K562 (cell line): ENCODE results near the gene GP1BB. TPM values are rescaled to one million over a fixed set of nuclear protein-coding genes. Genes with fewer than 3 reads are reported as not detected.
A peak's percentile ranks its signal among the peaks of the same experiment; 100 is the strongest.

Source experiments
- ARNT ChIP-seq, 2 experiments: fragments of 450-650 bp; IDR thresholded peaks; 2 replicates each; pipeline ENCODE4 v1.6.1; 2016; ENCODE audit warnings: mild to moderate bottlenecking in 1 of 2
- BHLHE40 ChIP-seq: IDR thresholded peaks from 2 replicates; pipeline ENCODE4 v1.6.1; 2011; ENCODE audit warnings: low read length, improper control_type of control experiment
- HDAC6 ChIP-seq: IDR thresholded peaks from 2 replicates; pipeline ENCODE4 v1.6.1; 2012; ENCODE audit warnings: low read depth, mild to moderate bottlenecking, control low read depth, inconsistent platforms, low read length, moderate library complexity
- KLF16 ChIP-seq: IDR thresholded peaks from 2 replicates; pipeline ENCODE4 v1.6.1; 2016; ENCODE audit warnings: antibody characterized with exemption
- MAX ChIP-seq: sonication (generic); formaldehyde crosslinking; IDR thresholded peaks from 2 replicates; pipeline ENCODE4 v1.9.0; 2022; ENCODE audit warnings: mild to moderate bottlenecking, missing genetic modification reagents
- MTA3 ChIP-seq: fragments of 450-650 bp; formaldehyde crosslinking; IDR thresholded peaks from 2 replicates; pipeline ENCODE4 v1.6.1; 2017; ENCODE audit warnings: mild to moderate bottlenecking, borderline replicate concordance
- NFXL1 ChIP-seq: fragments of 450-650 bp; formaldehyde crosslinking; IDR thresholded peaks from 2 replicates; pipeline ENCODE4 v1.4.0; 2021; ENCODE audit warnings: mild to moderate bottlenecking
- PCBP1 ChIP-seq: fragments of 200-400 bp; formaldehyde crosslinking; IDR thresholded peaks from 2 replicates; pipeline ENCODE4 v1.6.1; 2018; ENCODE audit warnings: mild to moderate bottlenecking, low read depth, low read length; ENCODE audit not compliant: poor library complexity, severe bottlenecking
- SETDB1 ChIP-seq: IDR thresholded peaks from one replicate; pipeline ENCODE4 v1.6.1; 2012; ENCODE audit warnings: low read length, control low read depth, inconsistent platforms
- SMAD4 ChIP-seq: fragments of 250-450 bp; sonication (Bioruptor Pico); conservative IDR thresholded peaks from 2 replicates; pipeline ENCODE4 v1.8.0; 2021; ENCODE audit warnings: inconsistent platforms, mild to moderate bottlenecking, moderate library complexity
- ZNF175 ChIP-seq: fragments of 200-800 bp; sonication (Bioruptor generic); IDR thresholded peaks from 2 replicates; pipeline ENCODE4 v1.6.1; 2016; ENCODE audit warnings: low read depth, mild to moderate bottlenecking, missing genetic modification characterization, missing compliant biosample characterization
- ZNF280A ChIP-seq: fragments of 450-650 bp; IDR thresholded peaks from 2 replicates; pipeline ENCODE4 v1.6.1; 2018; ENCODE audit warnings: mild to moderate bottlenecking, low read depth; ENCODE audit not compliant: partially characterized antibody
- ZNF282 ChIP-seq: sonication (generic); formaldehyde crosslinking; IDR thresholded peaks from 2 replicates; pipeline ENCODE4 v1.8.1; 2023; ENCODE audit warnings: missing genetic modification reagents
- ZNF324 ChIP-seq: fragments of 250-450 bp; sonication (Bioruptor Pico); IDR thresholded peaks from 2 replicates; pipeline ENCODE4 v1.4.0; 2020; ENCODE audit warnings: mild to moderate bottlenecking
- ZNF354B ChIP-seq: fragments of 250-450 bp; sonication (Bioruptor Pico); IDR thresholded peaks from 2 replicates; pipeline ENCODE4 v1.4.0; 2020
- ZNF592 ChIP-seq: fragments of 450-650 bp; IDR thresholded peaks from 2 replicates; pipeline ENCODE4 v1.6.1; 2017; ENCODE audit warnings: antibody characterized with exemption, mild to moderate bottlenecking
- ZNF830 ChIP-seq: fragments of 250-450 bp; sonication (Bioruptor Pico); IDR thresholded peaks from 2 replicates; pipeline ENCODE4 v1.5.0; 2021; ENCODE audit warnings: mild to moderate bottlenecking
- polyA plus RNA-seq, 8 experiments: library from polyadenylated mRNA; depleted of rRNA in 4 of 8; stranded (reverse) in 5 of 8; unstranded in 3 of 8; fragments of >200 nt; fragmentation: Nextera tagmentation in 2 of 8; fragmentation: Illumina TruSeq in 1 of 8; extraction: Ambion mirVana in 2 of 8; extraction: Trizol in 1 of 8; gene quantifications; 2 replicates each; pipeline versions ENCODE4 v1.2.1 to v1.2.3, GENCODE V29; 2011 to 2014; ENCODE audit warnings: inconsistent platforms in 1 of 8, missing spikeins in 1 of 8
- total RNA-seq, 7 experiments: library from RNA; depleted of rRNA in 6 of 7; stranded (reverse); fragments of >200 nt in 6 of 7; fragmentation: Illumina TruSeq in 2 of 7; extraction: Trizol in 2 of 7; gene quantifications; 2 replicates each; pipeline versions ENCODE4 v1.2.1 to v1.2.3, GENCODE V29; 2011 to 2021; ENCODE audit warnings: low replicate concordance in 1 of 7
- TF ChIP-seq, protein P1 (sequence below): fragments of 250-450 bp; sonication (Bioruptor Pico); IDR thresholded peaks from 2 replicates; pipeline ENCODE4 v1.4.0; 2020; ENCODE audit warnings: borderline replicate concordance

GP1BB gene
- total and polyA plus RNA-seq, 9 of the 15 experiments (the other 6 are each of a cell fraction or from before 2014, with no cell fraction given): 0.69 to 162 (median 2.8) TPM

- TF ChIP-seq ZNF592: no peak
- no peak for TF ChIP-seq MAX (CRISPR knock-in tag)
- TF ChIP-seq, protein P1, sequence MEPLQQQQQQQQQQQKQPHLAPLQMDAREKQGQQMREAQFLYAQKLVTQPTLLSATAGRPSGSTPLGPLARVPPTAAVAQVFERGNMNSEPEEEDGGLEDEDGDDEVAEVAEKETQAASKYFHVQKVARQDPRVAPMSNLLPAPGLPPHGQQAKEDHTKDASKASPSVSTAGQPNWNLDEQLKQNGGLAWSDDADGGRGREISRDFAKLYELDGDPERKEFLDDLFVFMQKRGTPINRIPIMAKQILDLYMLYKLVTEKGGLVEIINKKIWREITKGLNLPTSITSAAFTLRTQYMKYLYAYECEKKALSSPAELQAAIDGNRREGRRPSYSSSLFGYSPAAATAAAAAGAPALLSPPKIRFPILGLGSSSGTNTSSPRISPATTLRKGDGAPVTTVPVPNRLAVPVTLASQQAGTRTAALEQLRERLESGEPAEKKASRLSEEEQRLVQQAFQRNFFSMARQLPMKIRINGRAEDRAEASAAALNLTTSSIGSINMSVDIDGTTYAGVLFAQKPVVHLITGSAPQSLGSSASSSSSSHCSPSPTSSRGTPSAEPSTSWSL (CRISPR knock-in tag): no peak
- no peak for TF ChIP-seq HDAC6
- no peak for TF ChIP-seq SETDB1
- TF ChIP-seq ZNF324 (CRISPR knock-in tag): no peak
- no peak for TF ChIP-seq SMAD4 (CRISPR knock-in tag)
- TF ChIP-seq ZNF175 (CRISPR knock-in tag): no peak
- 0 out of 2 replicates have a peak, but pooled peaks have one; percentile 60 for TF ChIP-seq ZNF354B (CRISPR knock-in tag)
- no peak for TF ChIP-seq BHLHE40
- 0 out of 4 replicates have a peak, but pooled peaks of 1 of the 2 experiments have one; percentile 31 for TF ChIP-seq ARNT (IDR thresholded peaks at IDR 0.05)
- TF ChIP-seq ZNF280A: no peak
- no peak for TF ChIP-seq PCBP1
- TF ChIP-seq ZNF830: no peak
- no peak for TF ChIP-seq MTA3
- TF ChIP-seq ZNF282 (CRISPR knock-in tag): no peak
- TF ChIP-seq KLF16: no peak
- TF ChIP-seq NFXL1 (CRISPR knock-in tag): no peak
These were observed 22.4 kb upstream of the GP1BB start (continued) for GRCh38 chr22:19700790-19701419.
